ENCODE data around the gene RNF40. TPM values are rescaled to one million over a fixed set of nuclear protein-coding genes. Genes with fewer than 3 reads are reported as not detected.

Gene RNF40
- polyA plus RNA-seq, 1 experiment = 82.4 TPM

DNA sequence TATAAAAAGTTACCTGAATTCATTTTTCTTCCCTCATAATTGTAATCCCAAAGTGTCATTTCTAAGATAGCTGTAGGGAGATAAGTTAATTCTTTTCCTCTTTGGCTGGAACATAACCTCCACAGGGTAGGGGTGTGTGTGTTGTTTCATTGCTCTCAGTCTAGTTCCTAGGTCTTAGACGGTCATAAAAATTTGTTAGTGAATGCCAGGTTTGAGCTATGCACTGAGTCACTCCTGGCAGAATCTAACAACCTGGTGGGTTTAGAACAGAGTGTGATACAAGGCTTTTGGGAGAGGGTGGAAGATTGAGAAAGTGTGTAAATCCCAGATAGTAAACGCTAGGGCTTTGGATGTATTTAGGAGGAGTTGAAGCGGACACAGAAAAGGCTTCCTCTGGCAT, 14.8 kb upstream of the RNF40 start:
- H3K4me3 ChIP-seq (ENCODE audit: low read depth, low read length) = peak overlapping the region; percentile 47; the same call in 1 of the 2 replicates
- CTCF ChIA-PET = interaction anchor here (1.3 to 1.8 kb wide), 2 partner anchors 12 to 118 kb away, joined by 3 read pairs; no protein-coding TSS in a partner anchor
- no peaks in the 10 kb centered on the region for H3K27me3 ChIP-seq (ENCODE audit: control insufficient read depth, insufficient read depth, low read length)
- peak; percentile 9 for DNase-seq (ENCODE audit: low read depth)
- peaks cover 11% of the 10 kb centered on the region for H3K36me3 ChIP-seq (ENCODE audit: control insufficient read depth, insufficient read depth, low read length)
- POLR2A ChIA-PET = interaction anchor here (0.6 kb wide), 1 partner anchor 50 kb away, joined by 3 read pairs; no protein-coding TSS in a partner anchor
- TF ChIP-seq, protein P1, sequence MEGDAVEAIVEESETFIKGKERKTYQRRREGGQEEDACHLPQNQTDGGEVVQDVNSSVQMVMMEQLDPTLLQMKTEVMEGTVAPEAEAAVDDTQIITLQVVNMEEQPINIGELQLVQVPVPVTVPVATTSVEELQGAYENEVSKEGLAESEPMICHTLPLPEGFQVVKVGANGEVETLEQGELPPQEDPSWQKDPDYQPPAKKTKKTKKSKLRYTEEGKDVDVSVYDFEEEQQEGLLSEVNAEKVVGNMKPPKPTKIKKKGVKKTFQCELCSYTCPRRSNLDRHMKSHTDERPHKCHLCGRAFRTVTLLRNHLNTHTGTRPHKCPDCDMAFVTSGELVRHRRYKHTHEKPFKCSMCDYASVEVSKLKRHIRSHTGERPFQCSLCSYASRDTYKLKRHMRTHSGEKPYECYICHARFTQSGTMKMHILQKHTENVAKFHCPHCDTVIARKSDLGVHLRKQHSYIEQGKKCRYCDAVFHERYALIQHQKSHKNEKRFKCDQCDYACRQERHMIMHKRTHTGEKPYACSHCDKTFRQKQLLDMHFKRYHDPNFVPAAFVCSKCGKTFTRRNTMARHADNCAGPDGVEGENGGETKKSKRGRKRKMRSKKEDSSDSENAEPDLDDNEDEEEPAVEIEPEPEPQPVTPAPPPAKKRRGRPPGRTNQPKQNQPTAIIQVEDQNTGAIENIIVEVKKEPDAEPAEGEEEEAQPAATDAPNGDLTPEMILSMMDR (IDR thresholded peaks at IDR 0.05; ENCODE audit: insufficient read depth, low read depth, low read length) = no peak

DNA sequence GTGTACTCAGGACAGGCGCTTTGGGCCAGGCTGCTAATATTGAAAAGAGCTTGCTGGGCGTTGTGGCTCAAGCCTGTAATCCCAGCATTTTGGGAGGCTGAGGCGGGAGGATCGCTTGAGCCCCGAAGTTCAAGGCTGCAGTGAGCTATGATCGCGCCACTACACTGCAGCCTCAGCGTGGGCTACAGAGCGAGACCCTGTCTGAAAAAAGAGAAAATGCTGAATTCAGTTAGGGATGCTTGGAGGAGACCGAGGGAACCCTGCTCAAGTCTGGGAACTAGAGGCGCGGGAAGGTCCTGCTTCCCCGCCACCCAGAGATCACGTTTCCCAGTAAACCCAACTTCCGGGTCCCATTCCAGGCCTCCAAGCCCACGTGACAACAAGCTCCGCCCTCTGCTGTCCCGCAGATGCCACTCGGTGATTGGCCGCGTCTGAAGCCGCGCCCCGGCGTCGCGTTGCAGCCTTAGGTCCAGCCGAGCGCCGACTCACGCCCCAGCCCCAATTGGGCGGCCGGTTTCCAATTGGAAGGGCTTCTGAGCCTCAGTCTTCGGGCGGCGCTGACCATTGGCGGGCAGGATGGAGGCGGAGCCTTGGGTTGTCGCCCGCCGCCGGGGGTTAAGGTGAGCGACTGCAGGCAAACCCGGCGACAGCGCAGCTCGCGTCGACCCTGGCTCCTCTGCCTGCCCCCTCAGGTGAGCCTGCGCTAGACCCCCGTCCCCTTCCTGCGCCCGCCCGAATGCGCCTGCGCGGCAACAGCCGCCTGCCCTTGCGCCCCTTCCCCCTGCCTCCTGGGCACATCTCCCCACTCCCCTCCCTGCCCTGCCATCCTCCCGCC, 14.1 kb upstream of the RNF40 start, which contains the start of gene PHKG2:
Gene PHKG2 (plus strand): TSS at position 627 of the 835 bp plus-strand sequence. CDS start 396 bp downstream, outside the sequence.
- Histone ChIP-seq H3K4me3 (ENCODE audit: low read depth, low read length) (peak within 1 kb of the TSS; percentile 99), H3K27me3 (ENCODE audit: control insufficient read depth, insufficient read depth, low read length) (no peaks in the 10 kb centered on the region), H3K36me3 (ENCODE audit: control insufficient read depth, insufficient read depth, low read length) (peaks cover 11% of the 10 kb centered on the region)
- TF ChIP-seq, protein P1 (IDR thresholded peaks at IDR 0.05; ENCODE audit: insufficient read depth, low read depth, low read length) = no peak
- DNase-seq (ENCODE audit: low read depth) = peak; percentile 95
- POLR2A ChIA-PET = interaction anchor here (0.6 kb wide), 1 partner anchor 50 kb away, joined by 3 read pairs; no protein-coding TSS in a partner anchor
- CTCF ChIA-PET = interaction anchor here (1.3 to 1.8 kb wide), 2 partner anchors 12 to 119 kb away, joined by 3 read pairs; no protein-coding TSS in a partner anchor

DNA sequence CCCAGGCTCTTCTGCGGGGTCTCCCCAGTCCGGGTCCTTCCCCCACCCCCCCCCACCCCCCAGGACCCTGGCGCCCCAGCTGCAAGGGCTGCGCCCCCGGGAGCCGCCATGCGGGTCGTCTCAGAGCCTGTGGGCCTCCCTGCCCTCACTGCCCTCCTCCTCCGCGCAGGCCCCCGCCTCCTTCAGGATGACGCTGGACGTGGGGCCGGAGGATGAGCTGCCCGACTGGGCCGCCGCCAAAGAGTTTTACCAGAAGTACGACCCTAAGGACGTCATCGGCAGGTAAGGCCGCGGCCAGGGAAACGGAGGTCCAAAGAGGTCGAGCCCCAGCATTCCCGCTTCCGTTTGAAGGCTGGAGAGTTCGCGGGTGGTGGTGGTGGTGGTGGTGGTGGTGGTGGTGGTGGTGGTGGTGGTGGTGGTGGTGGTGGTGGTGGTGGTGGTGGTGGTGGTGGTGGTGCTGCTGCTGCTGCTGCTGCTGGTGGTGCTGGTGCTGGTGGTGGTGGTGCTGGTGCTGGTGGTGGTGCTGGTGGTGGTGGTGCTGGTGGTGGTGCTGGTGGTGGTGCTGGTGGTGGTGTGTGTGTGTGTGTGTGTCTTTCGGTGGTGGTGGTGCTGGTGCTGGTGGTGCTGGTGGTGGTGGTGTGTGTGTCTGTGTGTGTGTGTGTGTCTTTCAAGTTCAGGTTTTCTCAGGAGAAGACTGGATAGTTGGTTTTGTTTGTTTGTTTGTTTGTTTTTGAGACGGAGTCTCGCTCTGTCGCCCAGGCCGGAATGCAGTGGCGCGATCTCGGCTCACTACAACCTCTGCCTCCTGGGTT, 13.3 kb upstream of the RNF40 start:
- DNase-seq (ENCODE audit: low read depth) = no peak
- POLR2A ChIA-PET = no interaction called here
- TF ChIP-seq, protein P1 (IDR thresholded peaks at IDR 0.05; ENCODE audit: insufficient read depth, low read depth, low read length) = no peak
- Histone ChIP-seq H3K4me3 (ENCODE audit: low read depth, low read length) (peak overlapping the region; percentile 99), H3K36me3 (ENCODE audit: control insufficient read depth, insufficient read depth, low read length) (peaks cover 14% of the 10 kb centered on the region), H3K27me3 (ENCODE audit: control insufficient read depth, insufficient read depth, low read length) (no peaks in the 10 kb centered on the region)
- CTCF ChIA-PET = interaction anchor here (1.3 to 1.8 kb wide), 2 partner anchors 11 to 120 kb away, joined by 3 read pairs; no protein-coding TSS in a partner anchor

DNA sequence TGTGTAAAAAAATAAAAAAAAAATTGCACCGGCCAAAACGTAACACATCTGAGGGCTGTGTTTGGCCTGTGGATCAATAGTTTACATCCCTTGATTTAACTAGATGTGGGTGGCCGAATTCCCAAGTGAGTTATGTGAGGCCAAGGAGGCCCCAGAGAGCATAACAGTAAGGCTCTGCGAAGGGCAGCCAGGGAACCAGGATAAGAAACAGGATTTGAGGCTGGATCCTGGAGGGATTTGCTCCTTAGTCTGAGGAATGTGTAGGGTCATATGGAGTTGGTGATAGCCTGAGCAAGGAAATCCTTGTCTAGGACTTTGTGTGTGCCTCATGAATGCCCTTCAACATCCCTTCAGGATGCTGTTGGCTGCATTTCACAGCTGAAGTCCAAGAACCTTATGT, 11.9 kb upstream of the RNF40 start:
- ChIA-PET CTCF (no interaction called here), POLR2A (no interaction called here)
- H3K27me3 ChIP-seq (ENCODE audit: control insufficient read depth, insufficient read depth, low read length) = no peaks in the 10 kb centered on the region
- DNase-seq (ENCODE audit: low read depth) = no peak
- no peak overlapping the region for H3K4me3 ChIP-seq (ENCODE audit: low read depth, low read length)
- H3K36me3 ChIP-seq (ENCODE audit: control insufficient read depth, insufficient read depth, low read length) = peaks cover 11% of the 10 kb centered on the region
- TF ChIP-seq, protein P1 (IDR thresholded peaks at IDR 0.05; ENCODE audit: insufficient read depth, low read depth, low read length) = no peak

Data from BJ (cell line).